ENCODE measurements around the gene DSN1. TPM values are rescaled to one million over a fixed set of nuclear protein-coding genes. Genes with fewer than 3 reads are reported as not detected.

Gene DSN1
- total RNA-seq, result 23.8 and 24.5 TPM in 2 replicates

- intact Hi-C loops (cut with micrococcal nuclease), result loop anchor here (1.0 to 5.0 kb wide), 3 partner anchors 27 to 166 kb away; partner anchors contain the start of genes NDRG3 and RAB5IF
- peaks cover 36% of the 10 kb centered on the region for H3K4me1 Mint-ChIP-seq
- peaks cover 2% of the 10 kb centered on the region for H3K27me3 Mint-ChIP-seq
- peak; percentile 100 for DNase-seq
- H3K27ac Mint-ChIP-seq, result peak within 1 kb of the TSS; percentile 94
- H3K9me3 Mint-ChIP-seq, result peaks cover 3% of the 10 kb centered on the region
- H3K4me3 Mint-ChIP-seq, result peak within 1 kb of the TSS; percentile 87
- H3K36me3 Mint-ChIP-seq (ENCODE audit: low read depth), result peaks cover 16% of the 10 kb centered on the region
These were observed at the start of gene DSN1 for GRCh38 chr20:36773597-36774390. DSN1 (minus strand) TSS chr20:36773763; CDS start chr20:36771458, 2,305 bp downstream.

DNA sequence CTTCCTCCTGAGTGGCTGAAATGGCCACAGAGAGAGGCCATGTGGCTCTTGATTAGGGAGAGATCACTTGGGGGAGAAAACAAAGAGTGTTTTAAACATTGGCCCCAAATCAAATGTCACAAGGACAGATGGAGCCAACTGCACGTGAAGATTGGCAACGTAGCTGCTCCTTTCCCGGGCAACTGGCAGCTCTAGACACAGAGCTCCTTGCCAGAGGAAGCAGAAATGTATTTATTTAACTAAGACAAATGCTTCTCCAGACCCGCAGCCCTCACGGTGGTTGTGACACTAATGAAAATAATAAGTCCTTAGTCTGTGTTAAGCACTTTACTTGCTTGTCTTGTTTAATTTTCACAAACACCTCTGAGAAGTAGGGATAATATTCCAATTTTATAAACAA lies 49.6 kb upstream of the DSN1 start:
- peaks cover 11% of the 10 kb centered on the region for H3K4me1 Mint-ChIP-seq
- H3K36me3 Mint-ChIP-seq (ENCODE audit: low read depth), result no peaks in the 10 kb centered on the region
- H3K4me3 Mint-ChIP-seq, result no peak overlapping the region
- H3K9me3 Mint-ChIP-seq, result no peaks in the 10 kb centered on the region
- no peak overlapping the region for H3K27ac Mint-ChIP-seq
- intact Hi-C loops (cut with micrococcal nuclease), result no loop called here
- peaks cover 6% of the 10 kb centered on the region for H3K27me3 Mint-ChIP-seq
- DNase-seq, result no peak

DNA sequence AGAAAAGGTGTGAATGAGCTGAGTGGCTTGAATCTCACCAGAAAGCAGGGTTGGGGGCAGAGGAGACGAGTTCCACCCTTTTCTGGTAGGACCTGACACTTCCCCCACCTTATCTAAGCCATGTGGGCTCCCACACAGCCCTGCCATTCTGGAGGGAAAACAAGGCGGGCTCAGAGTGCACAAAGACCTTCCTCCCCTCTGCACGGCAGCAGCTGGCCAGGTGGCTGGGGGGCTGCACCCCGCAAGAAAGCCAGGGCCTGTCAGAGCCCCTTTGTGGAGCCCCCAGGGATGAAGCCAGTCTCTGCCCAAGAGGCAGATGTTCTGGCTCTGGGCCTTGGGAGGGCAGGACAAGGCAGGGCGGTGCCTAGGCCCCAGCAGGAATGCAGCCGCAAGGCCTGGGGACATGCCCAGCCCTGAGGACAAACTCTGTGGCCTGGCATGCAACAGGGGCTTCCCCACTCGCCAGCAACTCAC lies 48.4 kb upstream of the DSN1 start:
- H3K9me3 Mint-ChIP-seq, result no peaks in the 10 kb centered on the region
- intact Hi-C loops (cut with micrococcal nuclease), result no loop called here
- H3K27me3 Mint-ChIP-seq, result peaks cover 6% of the 10 kb centered on the region

DNA sequence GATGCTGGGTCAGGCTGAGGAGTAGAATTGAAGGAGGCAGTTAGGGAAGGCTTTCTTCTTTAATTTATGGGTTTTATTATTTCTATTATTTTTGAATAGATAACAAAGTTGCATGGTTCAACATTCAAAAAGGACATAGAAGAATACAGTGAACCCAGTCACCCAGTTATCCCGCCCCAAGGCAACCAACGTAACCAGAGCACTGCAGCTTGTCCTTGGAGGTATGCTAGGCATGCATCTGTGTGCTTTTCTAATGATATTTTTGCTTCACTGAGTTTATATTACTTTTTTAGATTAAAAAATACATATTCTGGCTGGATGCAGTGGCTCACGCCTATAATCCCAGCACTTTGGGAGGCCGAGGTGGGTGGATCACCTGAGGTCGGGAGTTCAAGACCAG lies 47.4 kb upstream of the DSN1 start:
- intact Hi-C loops (cut with micrococcal nuclease), result no loop called here
- H3K36me3 Mint-ChIP-seq (ENCODE audit: low read depth), result no peaks in the 10 kb centered on the region

More for the DNA sequence above, 48.4 kb upstream of the DSN1 start:
- no peak for DNase-seq
- Mint-ChIP-seq H3K4me1 (peaks cover 2% of the 10 kb centered on the region), H3K27ac (no peak overlapping the region), H3K36me3 (ENCODE audit: low read depth) (no peaks in the 10 kb centered on the region), H3K4me3 (no peak overlapping the region)

GRCh38 chr20:36820073-36820472 lies 46.5 kb upstream of the DSN1 start:
- intact Hi-C loops (cut with micrococcal nuclease), result no loop called here
- Mint-ChIP-seq H3K4me3 (no peak overlapping the region), H3K9me3 (no peaks in the 10 kb centered on the region), H3K4me1 (no peaks in the 10 kb centered on the region), H3K27me3 (peaks cover 6% of the 10 kb centered on the region), H3K36me3 (ENCODE audit: low read depth) (no peaks in the 10 kb centered on the region), H3K27ac (no peak overlapping the region)
- no peak for DNase-seq

More for the DNA sequence above, 47.4 kb upstream of the DSN1 start:
- Mint-ChIP-seq H3K27me3 (peaks cover 6% of the 10 kb centered on the region), H3K4me3 (no peak overlapping the region), H3K27ac (no peak overlapping the region), H3K4me1 (no peaks in the 10 kb centered on the region), H3K9me3 (no peaks in the 10 kb centered on the region)
- DNase-seq, result no peak

GRCh38 chr20:36819659-36820058 lies 46.1 kb upstream of the DSN1 start:
- no peaks in the 10 kb centered on the region for H3K9me3 Mint-ChIP-seq
- no peaks in the 10 kb centered on the region for H3K4me1 Mint-ChIP-seq
- peaks cover 6% of the 10 kb centered on the region for H3K27me3 Mint-ChIP-seq
- intact Hi-C loops (cut with micrococcal nuclease), result no loop called here
- H3K4me3 Mint-ChIP-seq, result no peak overlapping the region
- no peak for DNase-seq
- H3K36me3 Mint-ChIP-seq (ENCODE audit: low read depth), result no peaks in the 10 kb centered on the region
- H3K27ac Mint-ChIP-seq, result no peak overlapping the region

- Mint-ChIP-seq H3K4me1 (no peaks in the 10 kb centered on the region), H3K36me3 (ENCODE audit: low read depth) (no peaks in the 10 kb centered on the region), H3K27ac (no peak overlapping the region), H3K4me3 (no peak overlapping the region), H3K9me3 (no peaks in the 10 kb centered on the region), H3K27me3 (peaks cover 6% of the 10 kb centered on the region)
- DNase-seq, result no peak
- intact Hi-C loops (cut with micrococcal nuclease), result no loop called here
These were observed 45.3 kb upstream of the DSN1 start for GRCh38 chr20:36818861-36819260.

- Mint-ChIP-seq H3K4me3 (no peak overlapping the region), H3K27me3 (peaks cover 6% of the 10 kb centered on the region), H3K27ac (no peak overlapping the region), H3K4me1 (no peaks in the 10 kb centered on the region), H3K36me3 (ENCODE audit: low read depth) (no peaks in the 10 kb centered on the region), H3K9me3 (no peaks in the 10 kb centered on the region)
- no peak for DNase-seq
- intact Hi-C loops (cut with micrococcal nuclease), result no loop called here
These were observed 44.6 kb upstream of the DSN1 start for GRCh38 chr20:36818185-36818584.

DNA sequence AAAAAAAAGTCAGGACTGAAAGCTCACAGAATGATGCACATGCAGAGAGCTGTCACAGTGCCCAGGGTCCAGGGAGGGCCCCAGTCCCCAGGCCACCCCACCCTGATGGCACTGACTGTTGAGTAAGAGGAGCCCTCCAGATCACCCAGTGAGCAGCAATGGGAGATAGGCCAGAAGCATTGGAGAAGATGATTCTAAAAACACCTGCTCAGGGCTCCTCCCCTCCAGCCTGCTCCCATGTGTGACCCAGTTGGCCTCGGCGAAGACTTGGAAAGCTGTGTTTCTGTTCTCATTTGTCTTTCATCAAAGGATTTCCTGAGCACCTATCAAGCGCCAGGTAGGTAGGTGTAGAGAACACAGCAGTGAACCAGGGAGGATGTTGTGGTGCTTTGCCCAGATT lies 43.9 kb upstream of the DSN1 start:
- H3K4me1 Mint-ChIP-seq, result no peaks in the 10 kb centered on the region
- H3K27ac Mint-ChIP-seq, result no peak overlapping the region
- no peaks in the 10 kb centered on the region for H3K36me3 Mint-ChIP-seq (ENCODE audit: low read depth)

GRCh38 chr20:36815454-36816091 lies 42.0 kb upstream of the DSN1 start:
- Mint-ChIP-seq H3K36me3 (ENCODE audit: low read depth) (no peaks in the 10 kb centered on the region), H3K9me3 (no peaks in the 10 kb centered on the region), H3K4me3 (no peak overlapping the region), H3K4me1 (peaks cover 2% of the 10 kb centered on the region), H3K27me3 (peaks cover 6% of the 10 kb centered on the region), H3K27ac (no peak overlapping the region)
- intact Hi-C loops (cut with micrococcal nuclease), result no loop called here
- no peak for DNase-seq

More for the DNA sequence above, 43.9 kb upstream of the DSN1 start:
- Mint-ChIP-seq H3K9me3 (no peaks in the 10 kb centered on the region), H3K27me3 (peaks cover 6% of the 10 kb centered on the region), H3K4me3 (no peak overlapping the region)
- DNase-seq, result no peak
- intact Hi-C loops (cut with micrococcal nuclease), result no loop called here

DNA sequence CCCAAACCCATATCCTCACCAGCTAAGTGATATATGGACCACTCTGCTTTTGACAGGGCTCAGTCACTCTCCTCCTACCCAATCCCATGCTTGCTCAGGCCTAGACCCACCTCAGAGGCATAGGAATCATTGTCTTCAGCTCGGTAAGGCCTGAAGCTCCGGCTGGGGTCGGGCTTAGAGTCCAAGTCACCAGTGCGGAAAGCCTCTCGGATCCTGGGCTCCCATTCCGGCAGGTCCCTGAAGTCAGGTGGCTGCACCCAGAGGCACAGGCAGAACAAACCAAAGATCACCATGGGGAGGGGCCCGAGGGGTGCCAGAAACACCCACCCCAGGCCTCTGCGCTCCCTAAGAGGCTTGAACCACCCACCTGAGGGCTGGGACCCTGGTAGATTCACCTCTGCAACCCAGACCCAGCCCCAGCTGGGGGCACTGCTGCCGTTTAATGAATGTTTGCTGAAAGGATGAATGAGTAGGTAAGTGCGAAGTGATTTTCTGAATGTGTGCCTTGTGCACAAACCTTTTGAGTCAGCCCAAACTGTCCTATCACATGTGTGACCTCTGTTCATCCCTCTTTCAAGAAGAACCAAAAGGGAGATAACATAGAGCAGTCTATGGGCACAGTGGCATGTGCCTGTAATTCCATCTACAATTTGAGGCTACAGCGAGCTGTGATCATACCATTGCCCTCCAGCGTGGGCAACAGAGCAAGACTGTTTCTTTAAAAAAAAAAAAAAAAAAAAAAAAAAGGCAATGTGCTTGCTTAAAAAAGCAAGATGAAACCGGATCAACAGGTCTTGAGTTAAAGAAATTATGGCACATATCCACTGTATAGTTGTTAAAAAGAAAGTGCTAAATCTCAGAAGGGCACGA lies 39.3 kb upstream of the DSN1 start:
- H3K27ac Mint-ChIP-seq, result no peak overlapping the region
- no peak overlapping the region for H3K4me3 Mint-ChIP-seq
- intact Hi-C loops (cut with micrococcal nuclease), result no loop called here
- peaks cover 3% of the 10 kb centered on the region for H3K36me3 Mint-ChIP-seq (ENCODE audit: low read depth)
- no peak for DNase-seq
- no peaks in the 10 kb centered on the region for H3K9me3 Mint-ChIP-seq
- no peaks in the 10 kb centered on the region for H3K27me3 Mint-ChIP-seq
- H3K4me1 Mint-ChIP-seq, result peaks cover 4% of the 10 kb centered on the region

DNA sequence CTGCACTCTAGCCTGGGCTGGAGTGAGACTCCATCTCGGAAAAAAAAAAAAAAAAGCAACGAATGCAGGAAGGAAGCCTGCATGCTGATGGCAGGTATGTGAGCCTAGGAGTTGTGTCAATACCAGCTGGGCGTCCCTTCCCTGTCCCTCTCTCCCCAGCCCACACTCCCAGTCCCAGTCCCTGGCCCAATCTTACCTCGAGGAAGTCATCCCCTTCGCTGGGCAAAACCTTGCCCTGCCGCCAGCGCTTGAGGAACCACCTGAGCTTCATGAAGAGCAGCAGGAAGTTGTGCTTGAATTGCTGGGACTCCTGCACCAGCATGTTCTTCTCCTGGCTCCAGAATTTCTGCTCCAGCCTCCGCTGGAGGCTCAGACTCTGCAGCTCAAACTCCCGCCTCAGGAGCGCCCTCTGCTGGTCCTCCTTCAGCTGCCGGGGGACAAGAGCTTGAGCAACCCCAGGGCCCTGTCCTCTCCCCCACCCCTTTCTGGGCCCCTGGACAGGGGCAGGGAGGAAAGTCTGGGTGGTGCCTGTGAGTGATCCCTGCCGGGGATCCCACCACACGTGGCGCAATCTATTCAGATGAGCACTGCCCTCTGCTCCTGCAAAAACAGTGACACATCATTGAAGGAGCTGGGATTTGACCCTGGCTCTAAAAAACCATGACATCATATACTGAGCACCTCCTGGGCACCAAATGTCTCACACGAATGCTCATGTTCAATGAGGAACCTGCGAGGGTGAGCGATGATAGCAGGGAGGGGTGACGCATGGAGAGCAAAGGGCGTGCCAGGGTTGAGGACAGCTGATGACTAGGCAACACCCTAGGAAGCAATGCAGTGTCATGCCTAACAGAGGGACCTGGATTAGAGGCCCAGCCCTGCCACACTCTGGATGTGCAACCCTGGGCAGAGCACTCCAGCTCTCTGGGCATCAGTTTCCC lies 35.0 kb upstream of the DSN1 start:
- Mint-ChIP-seq H3K4me1 (peaks cover 4% of the 10 kb centered on the region), H3K27ac (peak overlapping the region; percentile 11), H3K27me3 (no peaks in the 10 kb centered on the region), H3K9me3 (no peaks in the 10 kb centered on the region), H3K36me3 (ENCODE audit: low read depth) (peaks cover 5% of the 10 kb centered on the region), H3K4me3 (no peak overlapping the region)
- intact Hi-C loops (cut with micrococcal nuclease), result loop anchor here (10.0 kb wide), 1 partner anchor 46 kb away; no protein-coding TSS in a partner anchor
- peak; percentile 92 for DNase-seq

DNA sequence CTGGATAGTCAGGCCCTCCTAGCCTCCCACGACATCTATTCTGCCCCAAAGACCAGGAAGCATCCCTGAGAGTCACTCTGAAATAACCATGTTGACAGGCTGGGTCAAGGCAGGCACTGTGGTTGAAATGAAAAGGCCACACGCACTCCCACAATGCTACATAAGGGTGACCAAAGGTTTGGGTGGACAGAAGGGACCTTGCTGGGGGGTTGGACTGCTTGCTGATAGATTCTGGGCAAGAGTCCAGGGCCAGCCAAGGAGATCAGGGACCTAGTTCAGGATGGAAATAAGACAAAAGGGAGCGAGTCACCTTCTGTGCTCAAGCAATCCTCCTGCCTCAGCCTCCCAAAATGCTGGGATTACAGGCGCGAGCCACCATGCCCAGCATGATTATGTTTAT lies 32.5 kb upstream of the DSN1 start:
- Mint-ChIP-seq H3K4me1 (peaks cover 4% of the 10 kb centered on the region), H3K27ac (no peak overlapping the region), H3K36me3 (ENCODE audit: low read depth) (peaks cover 10% of the 10 kb centered on the region), H3K9me3 (no peaks in the 10 kb centered on the region), H3K27me3 (no peaks in the 10 kb centered on the region), H3K4me3 (no peak overlapping the region)
- DNase-seq, result no peak
- intact Hi-C loops (cut with micrococcal nuclease), result loop anchor here (10.0 kb wide), 1 partner anchor 49 kb away; no protein-coding TSS in a partner anchor

Data from activated CD4-positive, alpha-beta T cell treated with anti-CD3 and anti-CD28 coated beads, Interleukin-2, amount 10 ng/mL, durations not matched to agents 24 days and 14 days (primary cell).